Ishikawa (cell line): ENCODE results near the gene IL34.

Experiments
- EGR1 ChIP-seq: IDR thresholded peaks from 2 replicates; pipeline ENCODE4 v1.6.1; 2012
- EP300 ChIP-seq: IDR thresholded peaks from 2 replicates; pipeline ENCODE4 v1.6.1; 2012; ENCODE audit warnings: borderline replicate concordance
- NFIC ChIP-seq: IDR thresholded peaks from 2 replicates; pipeline ENCODE4 v1.6.1; 2012
- RAD21 ChIP-seq: IDR thresholded peaks from 2 replicates; pipeline ENCODE4 v1.6.1; 2012; ENCODE audit warnings: low read depth
- TAF1 ChIP-seq: IDR thresholded peaks from 2 replicates; pipeline ENCODE4 v1.6.1; 2012; ENCODE audit warnings: low read depth, mild to moderate bottlenecking
- TCF12 ChIP-seq: IDR thresholded peaks from 2 replicates; pipeline ENCODE4 v1.6.1; 2012; ENCODE audit warnings: low read depth
- TF ChIP-seq, protein P1 (sequence below): IDR thresholded peaks from 2 replicates; pipeline ENCODE4 v1.6.1; 2012; ENCODE audit warnings: low read depth, mild to moderate bottlenecking

GRCh38 chr16:70608521-70608920 is 37.8 kb upstream of the IL34 start:
- TF ChIP-seq RAD21: no peak
- TF ChIP-seq, protein P1, sequence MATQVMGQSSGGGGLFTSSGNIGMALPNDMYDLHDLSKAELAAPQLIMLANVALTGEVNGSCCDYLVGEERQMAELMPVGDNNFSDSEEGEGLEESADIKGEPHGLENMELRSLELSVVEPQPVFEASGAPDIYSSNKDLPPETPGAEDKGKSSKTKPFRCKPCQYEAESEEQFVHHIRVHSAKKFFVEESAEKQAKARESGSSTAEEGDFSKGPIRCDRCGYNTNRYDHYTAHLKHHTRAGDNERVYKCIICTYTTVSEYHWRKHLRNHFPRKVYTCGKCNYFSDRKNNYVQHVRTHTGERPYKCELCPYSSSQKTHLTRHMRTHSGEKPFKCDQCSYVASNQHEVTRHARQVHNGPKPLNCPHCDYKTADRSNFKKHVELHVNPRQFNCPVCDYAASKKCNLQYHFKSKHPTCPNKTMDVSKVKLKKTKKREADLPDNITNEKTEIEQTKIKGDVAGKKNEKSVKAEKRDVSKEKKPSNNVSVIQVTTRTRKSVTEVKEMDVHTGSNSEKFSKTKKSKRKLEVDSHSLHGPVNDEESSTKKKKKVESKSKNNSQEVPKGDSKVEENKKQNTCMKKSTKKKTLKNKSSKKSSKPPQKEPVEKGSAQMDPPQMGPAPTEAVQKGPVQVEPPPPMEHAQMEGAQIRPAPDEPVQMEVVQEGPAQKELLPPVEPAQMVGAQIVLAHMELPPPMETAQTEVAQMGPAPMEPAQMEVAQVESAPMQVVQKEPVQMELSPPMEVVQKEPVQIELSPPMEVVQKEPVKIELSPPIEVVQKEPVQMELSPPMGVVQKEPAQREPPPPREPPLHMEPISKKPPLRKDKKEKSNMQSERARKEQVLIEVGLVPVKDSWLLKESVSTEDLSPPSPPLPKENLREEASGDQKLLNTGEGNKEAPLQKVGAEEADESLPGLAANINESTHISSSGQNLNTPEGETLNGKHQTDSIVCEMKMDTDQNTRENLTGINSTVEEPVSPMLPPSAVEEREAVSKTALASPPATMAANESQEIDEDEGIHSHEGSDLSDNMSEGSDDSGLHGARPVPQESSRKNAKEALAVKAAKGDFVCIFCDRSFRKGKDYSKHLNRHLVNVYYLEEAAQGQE: no peak
- no peak for TF ChIP-seq TAF1
- TF ChIP-seq EP300: no peak
- TF ChIP-seq EGR1: no peak
- TF ChIP-seq TCF12: no peak
- TF ChIP-seq NFIC: no peak
